ENCODE results near the gene FGF12. TPM values are rescaled to one million over a fixed set of nuclear protein-coding genes. Genes with fewer than 3 reads are reported as not detected.

Gene FGF12
- total and polyA plus RNA-seq, 2 experiments from 2014 or later = 6.0 to 14.3 TPM

DNA sequence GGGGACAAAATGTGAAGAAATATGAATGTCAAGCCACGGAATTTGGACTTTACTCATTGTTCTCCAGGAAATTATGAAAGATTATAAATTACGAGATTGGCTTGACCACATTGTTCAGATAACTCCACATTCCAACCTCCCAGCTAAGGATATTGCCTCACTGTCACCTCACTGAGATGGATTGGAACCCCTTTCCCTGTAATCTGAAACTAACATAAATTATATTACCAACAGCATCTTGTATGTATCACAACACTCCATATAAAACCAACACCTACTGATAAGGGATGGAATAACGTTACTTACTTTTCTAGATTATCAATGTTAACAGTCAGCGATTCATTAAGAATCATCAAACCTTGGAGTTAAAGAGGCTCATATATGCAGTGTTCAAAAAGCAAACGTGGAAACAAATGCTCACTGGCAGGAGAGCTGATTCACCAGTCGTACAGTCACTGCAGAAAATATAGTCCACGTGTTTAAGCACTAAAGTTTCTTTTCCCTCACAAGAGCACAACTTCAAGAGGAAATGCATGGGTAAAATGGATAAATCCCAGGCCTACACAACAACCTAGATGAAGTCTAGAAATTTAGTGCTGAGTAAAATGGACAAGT, 451.5 kb downstream of the FGF12 start:
- Histone ChIP-seq H3K4me3 (no peak overlapping the region), H3K4me2 (no peak overlapping the region), H3K27ac (ENCODE audit: low read depth) (no peak overlapping the region), H3K27me3 (ENCODE audit: insufficient read depth) (no peaks in the 10 kb centered on the region), H3K36me3 (ENCODE audit: insufficient read depth) (no peaks in the 10 kb centered on the region), H3K79me2 (replicated peaks; ENCODE audit: insufficient read depth) (no peaks in the 10 kb centered on the region), H2AFZ (no peak overlapping the region), H3K9me2 (ENCODE audit: insufficient read depth) (peaks cover 4% of the 10 kb centered on the region; the same call in 1 of the 2 replicates), H3F3A (replicated peaks; ENCODE audit: low read depth) (no peaks in the 10 kb centered on the region), H3K4me1 (ENCODE audit: insufficient read depth) (peaks cover 22% of the 10 kb centered on the region), H4K20me1 (replicated peaks; ENCODE audit: insufficient read depth) (no peaks in the 10 kb centered on the region)
- H3K4me3 Mint-ChIP-seq = no peak overlapping the region
- no peaks in the 10 kb centered on the region; the same call in 2 of the 3 replicates for H3K9me3 Mint-ChIP-seq
- ATAC-seq (no peak), DNase-seq (ENCODE audit: low spot score) (no peak)
- no peak overlapping the region for H3K27ac Mint-ChIP-seq
- TF ChIP-seq, protein P1, sequence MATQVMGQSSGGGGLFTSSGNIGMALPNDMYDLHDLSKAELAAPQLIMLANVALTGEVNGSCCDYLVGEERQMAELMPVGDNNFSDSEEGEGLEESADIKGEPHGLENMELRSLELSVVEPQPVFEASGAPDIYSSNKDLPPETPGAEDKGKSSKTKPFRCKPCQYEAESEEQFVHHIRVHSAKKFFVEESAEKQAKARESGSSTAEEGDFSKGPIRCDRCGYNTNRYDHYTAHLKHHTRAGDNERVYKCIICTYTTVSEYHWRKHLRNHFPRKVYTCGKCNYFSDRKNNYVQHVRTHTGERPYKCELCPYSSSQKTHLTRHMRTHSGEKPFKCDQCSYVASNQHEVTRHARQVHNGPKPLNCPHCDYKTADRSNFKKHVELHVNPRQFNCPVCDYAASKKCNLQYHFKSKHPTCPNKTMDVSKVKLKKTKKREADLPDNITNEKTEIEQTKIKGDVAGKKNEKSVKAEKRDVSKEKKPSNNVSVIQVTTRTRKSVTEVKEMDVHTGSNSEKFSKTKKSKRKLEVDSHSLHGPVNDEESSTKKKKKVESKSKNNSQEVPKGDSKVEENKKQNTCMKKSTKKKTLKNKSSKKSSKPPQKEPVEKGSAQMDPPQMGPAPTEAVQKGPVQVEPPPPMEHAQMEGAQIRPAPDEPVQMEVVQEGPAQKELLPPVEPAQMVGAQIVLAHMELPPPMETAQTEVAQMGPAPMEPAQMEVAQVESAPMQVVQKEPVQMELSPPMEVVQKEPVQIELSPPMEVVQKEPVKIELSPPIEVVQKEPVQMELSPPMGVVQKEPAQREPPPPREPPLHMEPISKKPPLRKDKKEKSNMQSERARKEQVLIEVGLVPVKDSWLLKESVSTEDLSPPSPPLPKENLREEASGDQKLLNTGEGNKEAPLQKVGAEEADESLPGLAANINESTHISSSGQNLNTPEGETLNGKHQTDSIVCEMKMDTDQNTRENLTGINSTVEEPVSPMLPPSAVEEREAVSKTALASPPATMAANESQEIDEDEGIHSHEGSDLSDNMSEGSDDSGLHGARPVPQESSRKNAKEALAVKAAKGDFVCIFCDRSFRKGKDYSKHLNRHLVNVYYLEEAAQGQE (IDR thresholded peaks at IDR 0.05; ENCODE audit: unreplicated experiment) = no peak
- TF ChIP-seq, protein P2, sequence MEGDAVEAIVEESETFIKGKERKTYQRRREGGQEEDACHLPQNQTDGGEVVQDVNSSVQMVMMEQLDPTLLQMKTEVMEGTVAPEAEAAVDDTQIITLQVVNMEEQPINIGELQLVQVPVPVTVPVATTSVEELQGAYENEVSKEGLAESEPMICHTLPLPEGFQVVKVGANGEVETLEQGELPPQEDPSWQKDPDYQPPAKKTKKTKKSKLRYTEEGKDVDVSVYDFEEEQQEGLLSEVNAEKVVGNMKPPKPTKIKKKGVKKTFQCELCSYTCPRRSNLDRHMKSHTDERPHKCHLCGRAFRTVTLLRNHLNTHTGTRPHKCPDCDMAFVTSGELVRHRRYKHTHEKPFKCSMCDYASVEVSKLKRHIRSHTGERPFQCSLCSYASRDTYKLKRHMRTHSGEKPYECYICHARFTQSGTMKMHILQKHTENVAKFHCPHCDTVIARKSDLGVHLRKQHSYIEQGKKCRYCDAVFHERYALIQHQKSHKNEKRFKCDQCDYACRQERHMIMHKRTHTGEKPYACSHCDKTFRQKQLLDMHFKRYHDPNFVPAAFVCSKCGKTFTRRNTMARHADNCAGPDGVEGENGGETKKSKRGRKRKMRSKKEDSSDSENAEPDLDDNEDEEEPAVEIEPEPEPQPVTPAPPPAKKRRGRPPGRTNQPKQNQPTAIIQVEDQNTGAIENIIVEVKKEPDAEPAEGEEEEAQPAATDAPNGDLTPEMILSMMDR (conservative IDR thresholded peaks at IDR 0.05; ENCODE audit: low read depth in 2 of 2) = no peak
- TF ChIP-seq EZH2 (IDR thresholded peaks at IDR 0.05; ENCODE audit: low read depth, unreplicated experiment) (no peak), NANOG (IDR thresholded peaks at IDR 0.05; ENCODE audit: borderline replicate concordance) (no peak), EZH2phosphoT487 (IDR thresholded peaks at IDR 0.05; ENCODE audit: unreplicated experiment) (no peak), ZNF114 (CRISPR knock-in tag; IDR thresholded peaks at IDR 0.05) (no peak), POLR2AphosphoS5 (IDR thresholded peaks at IDR 0.05; ENCODE audit: low read depth) (no peak)
- TF ChIP-seq, protein P3, sequence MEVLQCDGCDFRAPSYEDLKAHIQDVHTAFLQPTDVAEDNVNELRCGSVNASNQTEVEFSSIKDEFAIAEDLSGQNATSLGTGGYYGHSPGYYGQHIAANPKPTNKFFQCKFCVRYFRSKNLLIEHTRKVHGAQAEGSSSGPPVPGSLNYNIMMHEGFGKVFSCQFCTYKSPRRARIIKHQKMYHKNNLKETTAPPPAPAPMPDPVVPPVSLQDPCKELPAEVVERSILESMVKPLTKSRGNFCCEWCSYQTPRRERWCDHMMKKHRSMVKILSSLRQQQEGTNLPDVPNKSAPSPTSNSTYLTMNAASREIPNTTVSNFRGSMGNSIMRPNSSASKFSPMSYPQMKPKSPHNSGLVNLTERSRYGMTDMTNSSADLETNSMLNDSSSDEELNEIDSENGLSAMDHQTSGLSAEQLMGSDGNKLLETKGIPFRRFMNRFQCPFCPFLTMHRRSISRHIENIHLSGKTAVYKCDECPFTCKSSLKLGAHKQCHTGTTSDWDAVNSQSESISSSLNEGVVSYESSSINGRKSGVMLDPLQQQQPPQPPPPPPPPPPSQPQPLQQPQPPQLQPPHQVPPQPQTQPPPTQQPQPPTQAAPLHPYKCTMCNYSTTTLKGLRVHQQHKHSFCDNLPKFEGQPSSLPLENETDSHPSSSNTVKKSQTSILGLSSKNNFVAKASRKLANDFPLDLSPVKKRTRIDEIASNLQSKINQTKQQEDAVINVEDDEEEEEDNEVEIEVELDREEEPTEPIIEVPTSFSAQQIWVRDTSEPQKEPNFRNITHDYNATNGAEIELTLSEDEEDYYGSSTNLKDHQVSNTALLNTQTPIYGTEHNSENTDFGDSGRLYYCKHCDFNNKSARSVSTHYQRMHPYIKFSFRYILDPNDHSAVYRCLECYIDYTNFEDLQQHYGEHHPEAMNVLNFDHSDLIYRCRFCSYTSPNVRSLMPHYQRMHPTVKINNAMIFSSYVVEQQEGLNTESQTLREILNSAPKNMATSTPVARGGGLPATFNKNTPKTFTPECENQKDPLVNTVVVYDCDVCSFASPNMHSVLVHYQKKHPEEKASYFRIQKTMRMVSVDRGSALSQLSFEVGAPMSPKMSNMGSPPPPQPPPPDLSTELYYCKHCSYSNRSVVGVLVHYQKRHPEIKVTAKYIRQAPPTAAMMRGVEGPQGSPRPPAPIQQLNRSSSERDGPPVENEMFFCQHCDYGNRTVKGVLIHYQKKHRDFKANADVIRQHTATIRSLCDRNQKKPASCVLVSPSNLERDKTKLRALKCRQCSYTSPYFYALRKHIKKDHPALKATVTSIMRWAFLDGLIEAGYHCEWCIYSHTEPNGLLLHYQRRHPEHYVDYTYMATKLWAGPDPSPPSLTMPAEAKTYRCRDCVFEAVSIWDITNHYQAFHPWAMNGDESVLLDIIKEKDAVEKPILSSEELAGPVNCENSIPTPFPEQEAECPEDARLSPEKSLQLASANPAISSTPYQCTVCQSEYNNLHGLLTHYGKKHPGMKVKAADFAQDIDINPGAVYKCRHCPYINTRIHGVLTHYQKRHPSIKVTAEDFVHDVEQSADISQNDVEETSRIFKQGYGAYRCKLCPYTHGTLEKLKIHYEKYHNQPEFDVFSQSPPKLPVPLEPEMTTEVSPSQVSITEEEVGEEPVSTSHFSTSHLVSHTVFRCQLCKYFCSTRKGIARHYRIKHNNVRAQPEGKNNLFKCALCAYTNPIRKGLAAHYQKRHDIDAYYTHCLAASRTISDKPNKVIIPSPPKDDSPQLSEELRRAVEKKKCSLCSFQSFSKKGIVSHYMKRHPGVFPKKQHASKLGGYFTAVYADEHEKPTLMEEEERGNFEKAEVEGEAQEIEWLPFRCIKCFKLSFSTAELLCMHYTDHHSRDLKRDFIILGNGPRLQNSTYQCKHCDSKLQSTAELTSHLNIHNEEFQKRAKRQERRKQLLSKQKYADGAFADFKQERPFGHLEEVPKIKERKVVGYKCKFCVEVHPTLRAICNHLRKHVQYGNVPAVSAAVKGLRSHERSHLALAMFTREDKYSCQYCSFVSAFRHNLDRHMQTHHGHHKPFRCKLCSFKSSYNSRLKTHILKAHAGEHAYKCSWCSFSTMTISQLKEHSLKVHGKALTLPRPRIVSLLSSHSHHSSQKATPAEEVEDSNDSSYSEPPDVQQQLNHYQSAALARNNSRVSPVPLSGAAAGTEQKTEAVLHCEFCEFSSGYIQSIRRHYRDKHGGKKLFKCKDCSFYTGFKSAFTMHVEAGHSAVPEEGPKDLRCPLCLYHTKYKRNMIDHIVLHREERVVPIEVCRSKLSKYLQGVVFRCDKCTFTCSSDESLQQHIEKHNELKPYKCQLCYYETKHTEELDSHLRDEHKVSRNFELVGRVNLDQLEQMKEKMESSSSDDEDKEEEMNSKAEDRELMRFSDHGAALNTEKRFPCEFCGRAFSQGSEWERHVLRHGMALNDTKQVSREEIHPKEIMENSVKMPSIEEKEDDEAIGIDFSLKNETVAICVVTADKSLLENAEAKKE (CRISPR knock-in tag; IDR thresholded peaks at IDR 0.05) = no peak
- peaks cover 34% of the 10 kb centered on the region for H3K4me1 Mint-ChIP-seq
- H3K27me3 Mint-ChIP-seq (ENCODE audit: insufficient read depth, low read depth, poor library complexity) = no peaks in the 10 kb centered on the region
- H3K36me3 Mint-ChIP-seq (ENCODE audit: low read depth) = no peaks in the 10 kb centered on the region
